AG09319 (cell line): ENCODE measurements around the gene AUTS2.

ENCODE experiments used
- DNase-seq: peaks from one replicate; pipeline ENCODE4 v3.0.0-alpha.2; 2010; ENCODE audit warnings: low read depth; ENCODE audit errors: extremely low read depth
- CTCF ChIP-seq: IDR thresholded peaks from 2 replicates; pipeline ENCODE4 v1.5.1; 2011; ENCODE audit warnings: low read depth, mild to moderate bottlenecking, inconsistent platforms, low read length, moderate library complexity

The AUTS2 gene

GRCh38 chr7:70114806-70115205 is 516.5 kb downstream of the AUTS2 start:
- DNase-seq: no peak
- TF ChIP-seq CTCF: no peak

GRCh38 chr7:70116244-70116643 is 518.0 kb downstream of the AUTS2 start:
- no peak for TF ChIP-seq CTCF
- no peak for DNase-seq

- DNase-seq: no peak
- no peak for TF ChIP-seq CTCF
These were observed 518.6 kb downstream of the AUTS2 start for GRCh38 chr7:70116867-70117266.

GRCh38 chr7:70120851-70121250 is 522.6 kb downstream of the AUTS2 start:
- no peak for TF ChIP-seq CTCF
- no peak for DNase-seq

- no peak for TF ChIP-seq CTCF
- no peak for DNase-seq
These were observed 533.5 kb downstream of the AUTS2 start for GRCh38 chr7:70131817-70132216.

- no peak for TF ChIP-seq CTCF
- DNase-seq: no peak
These were observed 534.1 kb downstream of the AUTS2 start for GRCh38 chr7:70132226-70132851.

- DNase-seq: no peak
These were observed 534.8 kb downstream of the AUTS2 start for GRCh38 chr7:70132852-70133690.

More at GRCh38 chr7:70132852-70133690, 534.8 kb downstream of the AUTS2 start:
- TF ChIP-seq CTCF: no peak
